Measurements from ENCODE around the gene SSH3.

- TF ChIP-seq TAF1 (conservative IDR thresholded peaks at IDR 0.05) (no peak), CTCF (IDR thresholded peaks at IDR 0.05; ENCODE audit: low read depth, low read length, missing input control) (no peak)
These were observed 1.3 kb downstream of the SSH3 start for GRCh38 chr11:67304511-67305113.

Measured in liver (tissue), 3 donors.